K562 (cell line): ENCODE data around the gene UBR4. TPM values are rescaled to one million over a fixed set of nuclear protein-coding genes. Genes with fewer than 3 reads are reported as not detected.

Source experiments
- ATAC-seq: fragments of 200-7000 bp; cut with Tn5 transposase; 3 replicates; pipeline ENCODE4 v1.9.1; 2020; ENCODE audit warnings: moderate library complexity
- BruUV-seq: library from RNA; stranded (reverse); fragments of 400-500 nt; replicated peaks from 2 replicates; lab custom pipeline; 2021; lab: Mats Ljungman, UMichigan
- CTCF ChIA-PET: fragments of 300-600 bp; formaldehyde crosslinking; extraction: SDS; loops from one replicate; lab custom pipeline; 2021; ENCODE audit warnings: low intra/inter-chr PET ratio; lab: Yijun Ruan, JAX
- POLR2A ChIA-PET: fragments of 300-600, 350-650 bp; sonication (Branson Sonifier 250); formaldehyde crosslinking; extraction: SDS; loops from one replicate; lab custom pipeline; 2021; ENCODE audit warnings: antibody characterized with exemption, inconsistent platforms; lab: Yijun Ruan, JAX
- DNase-seq, 4 experiments: peaks; one replicate each; pipeline versions ENCODE4 v3.0.0 to v3.0.0-alpha.2; 2011 to 2018; ENCODE audit warnings: low spot score in 3 of 4, mixed read lengths in 3 of 4; ENCODE audit errors: extremely low read depth in 1 of 4
- FAIRE-seq: peaks from 2 replicates; lab custom pipeline; 2011; peaks lifted over from hg19 to GRCh38; lab: Jason Lieb, UNC
- H2AFZ ChIP-seq: 2 replicates; pipeline ENCODE4 v1.6.0; 2011; ENCODE audit warnings: low read depth, low read length, control low read depth, inconsistent platforms
- H3K27ac ChIP-seq: fragments of 200-600 bp; 3 replicates; pipeline ENCODE4 v1.8.0; 2011; ENCODE audit warnings: low read depth, mild to moderate bottlenecking, control low read depth, inconsistent platforms, low read length, moderate library complexity, mixed read lengths; ENCODE audit errors: extremely low read depth
- H3K27me3 ChIP-seq, 2 experiments: fragments of 300-600 bp in 1 of 2; 2 replicates in 1 of 2; 3 replicates in 1 of 2; pipeline versions ENCODE4 v1.6.0 to v1.8.0; 2011; ENCODE audit warnings: inconsistent platforms in 2 of 2, low read length in 2 of 2, mild to moderate bottlenecking in 1 of 2, mixed read lengths in 1 of 2, moderate library complexity in 1 of 2; ENCODE audit not compliant: control insufficient read depth in 2 of 2, insufficient read depth in 2 of 2
- H3K36me3 ChIP-seq: fragments of 300-600 bp; 3 replicates; pipeline ENCODE4 v1.8.0; 2011; ENCODE audit warnings: mild to moderate bottlenecking, low read length, inconsistent platforms; ENCODE audit not compliant: control insufficient read depth, insufficient read depth
- H3K4me1 ChIP-seq, 2 experiments: fragments of 200-600 bp in 1 of 2; replicated peaks in 1 of 2; 2 replicates in 1 of 2; 3 replicates in 1 of 2; pipeline versions ENCODE4 v1.5.1 to v1.8.0; 2011; ENCODE audit warnings: inconsistent platforms in 2 of 2, low read length in 2 of 2, mild to moderate bottlenecking in 1 of 2, mixed read lengths in 1 of 2, moderate library complexity in 1 of 2; ENCODE audit not compliant: control insufficient read depth in 2 of 2, insufficient read depth in 2 of 2
- H3K4me2 ChIP-seq: 2 replicates; pipeline ENCODE4 v1.6.1; 2011; ENCODE audit warnings: low read length, control low read depth, inconsistent platforms, mixed read lengths; ENCODE audit not compliant: insufficient read depth
- H3K4me3 ChIP-seq: fragments of 200-600 bp; sonication (generic), shearing (Covaris generic); 2 replicates; pipeline ENCODE4 v1.5.1; 2016; ENCODE audit warnings: control low read depth, inconsistent platforms
- H3K79me2 ChIP-seq: fragments of 200-600 bp; 3 replicates; pipeline ENCODE4 v1.8.0; 2011; ENCODE audit warnings: low read length, inconsistent platforms; ENCODE audit not compliant: control insufficient read depth, insufficient read depth
- H3K9ac ChIP-seq, 2 experiments: 2 replicates each; pipeline versions ENCODE4 v1.6.0 to v1.6.1; 2011; ENCODE audit warnings: low read depth in 2 of 2, low read length in 2 of 2, control low read depth in 1 of 2, inconsistent platforms in 1 of 2, mild to moderate bottlenecking in 1 of 2, mixed read lengths in 1 of 2; ENCODE audit not compliant: insufficient read depth in 1 of 2
- H3K9me1 ChIP-seq: one replicate; pipeline ENCODE4 v1.6.0; 2011; ENCODE audit warnings: inconsistent platforms, mild to moderate bottlenecking, low read length, moderate library complexity; ENCODE audit not compliant: control insufficient read depth, insufficient read depth
- H3K9me3 ChIP-seq: replicated peaks from 2 replicates; pipeline ENCODE4 v1.5.1; 2011; ENCODE audit warnings: low read depth, low read length, inconsistent platforms; ENCODE audit not compliant: control insufficient read depth, insufficient read depth
- H4K20me1 ChIP-seq: replicated peaks from 2 replicates; pipeline ENCODE4 v1.6.1; 2011; ENCODE audit warnings: low read length, inconsistent platforms, mixed read lengths; ENCODE audit not compliant: control insufficient read depth, insufficient read depth
- GATA2 ChIP-seq: sonication (generic); formaldehyde crosslinking; IDR thresholded peaks from 2 replicates; pipeline ENCODE4 v1.4.0; 2020; ENCODE audit warnings: mild to moderate bottlenecking, missing genetic modification reagents
- HMG20A ChIP-seq: fragments of 450-650 bp; formaldehyde crosslinking; conservative IDR thresholded peaks from 2 replicates; pipeline ENCODE4 v1.4.0; 2020; ENCODE audit warnings: mild to moderate bottlenecking, mixed read lengths
- KLF6 ChIP-seq: fragments of 250-450 bp; sonication (Bioruptor Pico); IDR thresholded peaks from 2 replicates; pipeline ENCODE4 v1.4.0; 2020; ENCODE audit warnings: mild to moderate bottlenecking, moderate library complexity, borderline replicate concordance
- MYNN ChIP-seq, 2 experiments: sonication (generic); formaldehyde crosslinking in 1 of 2; IDR thresholded peaks; 2 replicates each; pipeline versions ENCODE4 v1.5.0 to v1.6.1; 2016 to 2020; ENCODE audit warnings: antibody characterized with exemption in 1 of 2, missing genetic modification reagents in 1 of 2
- PHF8 ChIP-seq: fragments of 200-600 bp; sonication (generic); IDR thresholded peaks from 2 replicates; pipeline ENCODE4 v1.6.1; 2012; ENCODE audit warnings: mixed run types, mild to moderate bottlenecking, inconsistent platforms, low read length, moderate library complexity, borderline replicate concordance
- POLR3A ChIP-seq: IDR thresholded peaks from 2 replicates; pipeline ENCODE4 v1.6.1; 2011; ENCODE audit warnings: borderline replicate concordance, mild to moderate bottlenecking, moderate library complexity; ENCODE audit not compliant: insufficient read length, insufficient read depth; ENCODE audit errors: extremely low read depth
- RAD21 ChIP-seq, 2 experiments: fragments of 250-450 bp in 1 of 2; fragments of 450-650 bp in 1 of 2; sonication (Bioruptor Pico) in 1 of 2; formaldehyde crosslinking in 1 of 2; IDR thresholded peaks in 1 of 2; conservative IDR thresholded peaks in 1 of 2; 2 replicates each; pipeline versions ENCODE4 v1.4.0 to v1.8.0; 2020 to 2022; ENCODE audit warnings: mild to moderate bottlenecking in 2 of 2, moderate library complexity in 1 of 2
- TAL1 ChIP-seq: fragments of 450-650 bp; IDR thresholded peaks from 2 replicates; pipeline ENCODE4 v1.6.1; 2016; ENCODE audit warnings: mild to moderate bottlenecking
- ZNF197 ChIP-seq: fragments of 200-800 bp; sonication (Bioruptor generic); IDR thresholded peaks from 2 replicates; pipeline ENCODE4 v1.6.1; 2016; ENCODE audit warnings: low read depth, missing genetic modification characterization, missing compliant biosample characterization
- ZNF551 ChIP-seq: fragments of 250-450 bp; sonication (Bioruptor Pico); IDR thresholded peaks from 2 replicates; pipeline ENCODE4 v1.5.0; 2021; ENCODE audit warnings: mild to moderate bottlenecking, moderate library complexity
- WGBS: fragments of 100-300 bp; shearing (Covaris generic); methylation state at CpG from one replicate; pipeline ENCODE4 v1.1.6; 2016; ENCODE audit warnings: low coverage, mixed read lengths; ENCODE audit not compliant: insufficient coverage; ENCODE audit errors: missing lambda C conversion rate; 5-methylcytosine and 5-hydroxymethylcytosine counted together
- in situ Hi-C: fragments of 300-500 bp; cut with MboI; formaldehyde crosslinking; loops from 4 replicates; pipeline ENCODE4 v1.15.0; 2018; ENCODE audit warnings: inconsistent platforms, mixed read lengths
- intact Hi-C: fragments of 100-400 bp; cut with micrococcal nuclease; formaldehyde crosslinking; loops from 2 replicates; pipeline ENCODE4 v1.14.2; 2022
- polyA plus RNA-seq, 8 experiments: library from polyadenylated mRNA; depleted of rRNA in 4 of 8; stranded (reverse) in 5 of 8; unstranded in 3 of 8; fragments of >200 nt; fragmentation: Nextera tagmentation in 2 of 8; fragmentation: Illumina TruSeq in 1 of 8; extraction: Ambion mirVana in 2 of 8; extraction: Trizol in 1 of 8; gene quantifications; 2 replicates each; pipeline versions ENCODE4 v1.2.1 to v1.2.3, GENCODE V29; 2011 to 2014; ENCODE audit warnings: inconsistent platforms in 1 of 8, missing spikeins in 1 of 8
- total RNA-seq, 7 experiments: library from RNA; depleted of rRNA in 6 of 7; stranded (reverse); fragments of >200 nt in 6 of 7; fragmentation: Illumina TruSeq in 2 of 7; extraction: Trizol in 2 of 7; gene quantifications; 2 replicates each; pipeline versions ENCODE4 v1.2.1 to v1.2.3, GENCODE V29; 2011 to 2021; ENCODE audit warnings: low replicate concordance in 1 of 7
- TF ChIP-seq, protein P1 (sequence below): fragments of 250-450 bp; sonication (Bioruptor Pico); IDR thresholded peaks from 2 replicates; pipeline ENCODE4 v1.8.0; 2022; ENCODE audit warnings: inconsistent platforms, mild to moderate bottlenecking, moderate library complexity, borderline replicate concordance
- TF ChIP-seq, protein P2 (sequence below): fragments of 250-450 bp; sonication (Bioruptor Pico); IDR thresholded peaks from 2 replicates; pipeline ENCODE4 v1.9.0; 2021; ENCODE audit warnings: mild to moderate bottlenecking, inconsistent platforms
- TF ChIP-seq, protein P3 (sequence below): fragments of 250-450 bp; sonication (Bioruptor Pico); IDR thresholded peaks from 2 replicates; pipeline ENCODE4 v1.8.0; 2022; ENCODE audit warnings: inconsistent platforms

UBR4 gene
- total and polyA plus RNA-seq, 9 of the 15 experiments (the other 6 are each of a cell fraction or from before 2014, with no cell fraction given), result 55.4 to 277 (median 123) TPM

DNA sequence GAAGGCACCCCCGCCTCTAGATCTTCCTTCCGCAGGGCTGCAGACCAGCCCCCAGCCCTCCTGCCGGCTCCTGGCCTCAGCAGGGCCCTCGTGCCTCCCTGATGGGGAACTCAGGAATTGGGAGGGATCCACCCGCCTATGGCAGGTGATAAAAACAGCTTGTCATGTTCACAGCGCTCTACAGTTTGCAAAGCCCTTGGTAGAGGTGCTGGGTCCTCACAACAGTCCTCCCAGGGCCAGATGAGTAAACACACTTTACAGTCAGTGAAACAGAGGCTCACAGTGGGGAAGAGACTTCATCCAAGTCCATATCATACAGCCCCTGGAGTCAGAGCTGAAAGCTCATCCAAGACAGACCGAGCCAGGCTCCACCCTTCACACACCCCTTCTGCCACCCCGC lies 156.6 kb downstream of the UBR4 start:
- POLR2A ChIA-PET, result interaction anchor here (0.6 kb wide), 1 partner anchor 44 kb away, joined by 4 read pairs; no protein-coding TSS in a partner anchor
- Histone ChIP-seq H3K79me2 (no peaks in the 10 kb centered on the region), H3K27me3 (peaks cover 54 to 82% of the 10 kb centered on the region in 2 experiments), H3K36me3 (no peaks in the 10 kb centered on the region), H4K20me1 (peaks cover 15% of the 10 kb centered on the region), H3K4me3 (no peak overlapping the region), H3K9me3 (no peaks in the 10 kb centered on the region), H3K27ac (no peak overlapping the region), H3K4me2 (no peak overlapping the region), H3K9me1 (no peaks in the 10 kb centered on the region), H3K9ac (no peak overlapping the region), H3K4me1 (peaks cover 3 to 14% of the 10 kb centered on the region in 2 experiments; a peak in 3 of 5 replicates), H2AFZ (no peak overlapping the region)
- ATAC-seq (no peak; the same call in 2 of the 3 replicates), DNase-seq (no peak), FAIRE-seq (no peak)
- CTCF ChIA-PET, result no interaction called here
- in situ Hi-C loops, result no loop called here
- intact Hi-C loops, result no loop called here
- WGBS, result 3% methylated on average over 8 of the region's 8 CpGs
- TF ChIP-seq ZNF551 (CRISPR knock-in tag) (no peak), KLF6 (no peak), RAD21 (CRISPR knock-in tag; conservative IDR thresholded peaks at IDR 0.05 in 1 of 2, IDR thresholded peaks at IDR 0.05 in 1 of 2) (no peak), ZNF197 (CRISPR knock-in tag) (no peak), HMG20A (CRISPR knock-in tag) (no peak), PHF8 (no peak), TAL1 (no peak), MYNN (IDR thresholded peaks at IDR 0.05) (no peak), MYNN (CRISPR knock-in tag; IDR thresholded peaks at IDR 0.05) (no peak), GATA2 (CRISPR knock-in tag) (no peak), POLR3A (no peak)
- TF ChIP-seq, protein P1, sequence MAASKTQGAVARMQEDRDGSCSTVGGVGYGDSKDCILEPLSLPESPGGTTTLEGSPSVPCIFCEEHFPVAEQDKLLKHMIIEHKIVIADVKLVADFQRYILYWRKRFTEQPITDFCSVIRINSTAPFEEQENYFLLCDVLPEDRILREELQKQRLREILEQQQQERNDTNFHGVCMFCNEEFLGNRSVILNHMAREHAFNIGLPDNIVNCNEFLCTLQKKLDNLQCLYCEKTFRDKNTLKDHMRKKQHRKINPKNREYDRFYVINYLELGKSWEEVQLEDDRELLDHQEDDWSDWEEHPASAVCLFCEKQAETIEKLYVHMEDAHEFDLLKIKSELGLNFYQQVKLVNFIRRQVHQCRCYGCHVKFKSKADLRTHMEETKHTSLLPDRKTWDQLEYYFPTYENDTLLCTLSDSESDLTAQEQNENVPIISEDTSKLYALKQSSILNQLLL (CRISPR knock-in tag), result no peak
- TF ChIP-seq, protein P2, sequence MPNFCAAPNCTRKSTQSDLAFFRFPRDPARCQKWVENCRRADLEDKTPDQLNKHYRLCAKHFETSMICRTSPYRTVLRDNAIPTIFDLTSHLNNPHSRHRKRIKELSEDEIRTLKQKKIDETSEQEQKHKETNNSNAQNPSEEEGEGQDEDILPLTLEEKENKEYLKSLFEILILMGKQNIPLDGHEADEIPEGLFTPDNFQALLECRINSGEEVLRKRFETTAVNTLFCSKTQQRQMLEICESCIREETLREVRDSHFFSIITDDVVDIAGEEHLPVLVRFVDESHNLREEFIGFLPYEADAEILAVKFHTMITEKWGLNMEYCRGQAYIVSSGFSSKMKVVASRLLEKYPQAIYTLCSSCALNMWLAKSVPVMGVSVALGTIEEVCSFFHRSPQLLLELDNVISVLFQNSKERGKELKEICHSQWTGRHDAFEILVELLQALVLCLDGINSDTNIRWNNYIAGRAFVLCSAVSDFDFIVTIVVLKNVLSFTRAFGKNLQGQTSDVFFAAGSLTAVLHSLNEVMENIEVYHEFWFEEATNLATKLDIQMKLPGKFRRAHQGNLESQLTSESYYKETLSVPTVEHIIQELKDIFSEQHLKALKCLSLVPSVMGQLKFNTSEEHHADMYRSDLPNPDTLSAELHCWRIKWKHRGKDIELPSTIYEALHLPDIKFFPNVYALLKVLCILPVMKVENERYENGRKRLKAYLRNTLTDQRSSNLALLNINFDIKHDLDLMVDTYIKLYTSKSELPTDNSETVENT (CRISPR knock-in tag), result no peak
- TF ChIP-seq, protein P3, sequence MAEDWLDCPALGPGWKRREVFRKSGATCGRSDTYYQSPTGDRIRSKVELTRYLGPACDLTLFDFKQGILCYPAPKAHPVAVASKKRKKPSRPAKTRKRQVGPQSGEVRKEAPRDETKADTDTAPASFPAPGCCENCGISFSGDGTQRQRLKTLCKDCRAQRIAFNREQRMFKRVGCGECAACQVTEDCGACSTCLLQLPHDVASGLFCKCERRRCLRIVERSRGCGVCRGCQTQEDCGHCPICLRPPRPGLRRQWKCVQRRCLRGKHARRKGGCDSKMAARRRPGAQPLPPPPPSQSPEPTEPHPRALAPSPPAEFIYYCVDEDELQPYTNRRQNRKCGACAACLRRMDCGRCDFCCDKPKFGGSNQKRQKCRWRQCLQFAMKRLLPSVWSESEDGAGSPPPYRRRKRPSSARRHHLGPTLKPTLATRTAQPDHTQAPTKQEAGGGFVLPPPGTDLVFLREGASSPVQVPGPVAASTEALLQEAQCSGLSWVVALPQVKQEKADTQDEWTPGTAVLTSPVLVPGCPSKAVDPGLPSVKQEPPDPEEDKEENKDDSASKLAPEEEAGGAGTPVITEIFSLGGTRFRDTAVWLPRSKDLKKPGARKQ, result no peak
- BruUV-seq, result no TSS peak
